ENCODE data around the gene TMEM233. TPM values are rescaled to one million over a fixed set of nuclear protein-coding genes. Genes with fewer than 3 reads are reported as not detected.
A peak's percentile ranks its signal among the peaks of the same experiment; 100 is the strongest.

The TMEM233 gene
- total RNA-seq, 1 donor from 2014 or later: 7.2 TPM

DNA sequence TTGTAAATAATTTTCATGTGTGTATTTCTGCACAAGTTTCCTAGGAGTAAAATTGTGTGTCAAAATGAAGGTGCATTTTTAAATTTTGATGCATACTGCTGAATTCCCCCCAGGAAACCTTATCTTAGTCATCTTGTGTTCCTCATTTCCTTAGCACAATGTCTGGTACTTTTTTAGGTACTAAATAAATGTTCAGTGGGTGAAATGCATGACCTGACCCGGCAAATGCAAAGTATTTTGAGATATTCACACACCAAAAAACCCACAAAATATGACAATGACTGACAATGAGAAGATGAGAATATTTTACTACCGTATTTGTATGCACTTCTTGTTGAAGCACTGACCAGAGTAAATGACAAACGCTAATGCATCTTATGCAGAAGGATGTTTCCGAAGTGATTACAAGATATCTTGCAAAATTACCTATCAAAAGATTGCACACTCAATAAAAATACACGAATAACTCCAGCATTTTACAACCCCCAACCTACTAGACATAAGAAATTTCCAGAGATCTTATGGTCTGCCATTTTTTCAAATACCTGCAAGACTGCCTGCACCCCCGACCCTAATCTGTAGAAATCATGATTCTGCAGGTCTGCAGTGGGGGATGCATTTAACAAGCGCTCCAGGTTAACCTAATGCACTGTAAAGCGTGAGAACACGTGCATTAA is 73.5 kb downstream of the TMEM233 start:
- Mint-ChIP-seq H3K27me3 (ENCODE audit: unreplicated experiment) (peaks cover 2% of the 10 kb centered on the region), H3K4me3 (ENCODE audit: unreplicated experiment) (peak overlapping the region; percentile 88), H3K4me1 (ENCODE audit: unreplicated experiment) (peaks cover 45% of the 10 kb centered on the region), H3K27ac (ENCODE audit: unreplicated experiment) (peak overlapping the region; percentile 17), H3K9me3 (ENCODE audit: unreplicated experiment) (no peaks in the 10 kb centered on the region), H3K36me3 (ENCODE audit: low read depth, unreplicated experiment) (peaks cover 8% of the 10 kb centered on the region)
- TF ChIP-seq, protein P1, sequence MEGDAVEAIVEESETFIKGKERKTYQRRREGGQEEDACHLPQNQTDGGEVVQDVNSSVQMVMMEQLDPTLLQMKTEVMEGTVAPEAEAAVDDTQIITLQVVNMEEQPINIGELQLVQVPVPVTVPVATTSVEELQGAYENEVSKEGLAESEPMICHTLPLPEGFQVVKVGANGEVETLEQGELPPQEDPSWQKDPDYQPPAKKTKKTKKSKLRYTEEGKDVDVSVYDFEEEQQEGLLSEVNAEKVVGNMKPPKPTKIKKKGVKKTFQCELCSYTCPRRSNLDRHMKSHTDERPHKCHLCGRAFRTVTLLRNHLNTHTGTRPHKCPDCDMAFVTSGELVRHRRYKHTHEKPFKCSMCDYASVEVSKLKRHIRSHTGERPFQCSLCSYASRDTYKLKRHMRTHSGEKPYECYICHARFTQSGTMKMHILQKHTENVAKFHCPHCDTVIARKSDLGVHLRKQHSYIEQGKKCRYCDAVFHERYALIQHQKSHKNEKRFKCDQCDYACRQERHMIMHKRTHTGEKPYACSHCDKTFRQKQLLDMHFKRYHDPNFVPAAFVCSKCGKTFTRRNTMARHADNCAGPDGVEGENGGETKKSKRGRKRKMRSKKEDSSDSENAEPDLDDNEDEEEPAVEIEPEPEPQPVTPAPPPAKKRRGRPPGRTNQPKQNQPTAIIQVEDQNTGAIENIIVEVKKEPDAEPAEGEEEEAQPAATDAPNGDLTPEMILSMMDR (IDR thresholded peaks at IDR 0.05; ENCODE audit: unreplicated experiment): no peak
- no peak for DNase-seq (ENCODE audit: low spot score)

DNA sequence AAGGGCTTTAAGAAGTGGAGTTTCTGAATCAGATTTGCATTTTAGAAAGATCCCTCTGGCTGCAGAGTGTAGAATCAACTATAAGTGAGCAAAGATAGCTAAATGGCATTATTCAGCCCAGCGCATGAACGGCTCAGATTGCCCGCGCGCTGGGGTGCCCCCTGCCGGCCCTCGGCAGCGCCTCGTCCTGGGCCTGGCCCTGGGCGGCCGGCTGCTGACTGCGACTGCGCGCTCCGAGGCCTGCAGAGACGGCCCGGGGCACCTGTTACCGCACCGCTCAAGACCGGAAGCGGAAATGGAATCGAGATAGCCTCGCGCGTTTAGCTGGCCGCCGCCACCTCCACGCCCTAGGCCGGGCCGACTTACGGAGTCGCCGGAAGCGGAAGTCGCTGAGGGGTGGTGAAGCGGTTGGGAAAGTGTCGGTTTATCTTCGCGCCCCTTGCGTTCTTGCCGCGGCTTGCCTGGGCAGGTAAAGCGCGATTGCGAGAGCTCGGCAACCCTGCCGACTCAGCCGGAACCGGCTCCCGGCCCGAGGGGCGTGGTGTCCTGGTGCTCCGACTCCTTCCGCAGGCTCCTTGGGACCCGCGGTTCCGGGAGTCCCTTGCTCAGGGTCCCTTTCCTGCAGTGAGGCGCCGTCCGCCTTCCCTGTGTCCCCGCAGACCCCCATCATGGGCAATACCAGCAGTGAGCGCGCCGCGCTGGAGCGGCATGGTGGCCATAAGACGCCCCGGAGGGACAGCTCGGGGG is 74.2 kb downstream of the TMEM233 start, which contains the start of gene PRKAB1:
PRKAB1 (plus strand) TSS at position 557 of the 747 bp plus-strand sequence; CDS start at position 669, 112 bp downstream.
- Mint-ChIP-seq H3K4me3 (ENCODE audit: unreplicated experiment) (peak within 1 kb of the TSS; percentile 94), H3K27me3 (ENCODE audit: unreplicated experiment) (peaks cover 2% of the 10 kb centered on the region), H3K9me3 (ENCODE audit: unreplicated experiment) (no peaks in the 10 kb centered on the region), H3K36me3 (ENCODE audit: low read depth, unreplicated experiment) (peaks cover 11% of the 10 kb centered on the region), H3K4me1 (ENCODE audit: unreplicated experiment) (peaks cover 47% of the 10 kb centered on the region), H3K27ac (ENCODE audit: unreplicated experiment) (peak within 1 kb of the TSS; percentile 85)
- TF ChIP-seq, protein P1 (IDR thresholded peaks at IDR 0.05; ENCODE audit: unreplicated experiment): peak; percentile 80
- peak; percentile 95 for DNase-seq (ENCODE audit: low spot score)

DNA sequence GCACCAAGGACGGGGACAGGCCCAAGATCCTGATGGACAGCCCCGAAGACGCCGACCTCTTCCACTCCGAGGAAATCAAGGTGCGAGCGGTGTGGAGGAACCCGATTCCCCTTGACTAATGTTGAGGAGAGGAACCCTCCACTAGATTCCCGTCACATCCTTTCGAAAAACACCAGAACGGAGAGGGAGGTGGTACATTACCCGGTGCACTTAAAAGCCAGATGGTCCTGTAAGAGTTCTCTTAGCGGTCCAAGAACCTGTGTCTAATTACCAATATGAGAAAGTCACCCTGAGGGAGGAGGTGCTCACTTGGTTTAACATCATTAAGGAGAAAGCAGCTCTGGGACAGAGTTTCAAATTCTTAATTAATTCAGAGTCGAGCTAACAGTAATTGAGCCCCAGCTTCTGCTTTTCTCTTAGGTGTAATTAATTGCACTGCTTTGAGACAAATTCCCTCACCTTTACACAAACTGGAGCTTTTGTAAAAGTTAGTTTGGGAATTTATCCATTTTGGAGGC is 74.8 kb downstream of the TMEM233 start:
- Mint-ChIP-seq H3K36me3 (ENCODE audit: low read depth, unreplicated experiment) (peaks cover 11% of the 10 kb centered on the region), H3K27ac (ENCODE audit: unreplicated experiment) (peak overlapping the region; percentile 85), H3K9me3 (ENCODE audit: unreplicated experiment) (no peaks in the 10 kb centered on the region), H3K27me3 (ENCODE audit: unreplicated experiment) (peaks cover 2% of the 10 kb centered on the region), H3K4me1 (ENCODE audit: unreplicated experiment) (peaks cover 53% of the 10 kb centered on the region), H3K4me3 (ENCODE audit: unreplicated experiment) (peak overlapping the region; percentile 94)
- TF ChIP-seq, protein P1 (IDR thresholded peaks at IDR 0.05; ENCODE audit: unreplicated experiment): no peak
- no peak for DNase-seq (ENCODE audit: low spot score)

DNA sequence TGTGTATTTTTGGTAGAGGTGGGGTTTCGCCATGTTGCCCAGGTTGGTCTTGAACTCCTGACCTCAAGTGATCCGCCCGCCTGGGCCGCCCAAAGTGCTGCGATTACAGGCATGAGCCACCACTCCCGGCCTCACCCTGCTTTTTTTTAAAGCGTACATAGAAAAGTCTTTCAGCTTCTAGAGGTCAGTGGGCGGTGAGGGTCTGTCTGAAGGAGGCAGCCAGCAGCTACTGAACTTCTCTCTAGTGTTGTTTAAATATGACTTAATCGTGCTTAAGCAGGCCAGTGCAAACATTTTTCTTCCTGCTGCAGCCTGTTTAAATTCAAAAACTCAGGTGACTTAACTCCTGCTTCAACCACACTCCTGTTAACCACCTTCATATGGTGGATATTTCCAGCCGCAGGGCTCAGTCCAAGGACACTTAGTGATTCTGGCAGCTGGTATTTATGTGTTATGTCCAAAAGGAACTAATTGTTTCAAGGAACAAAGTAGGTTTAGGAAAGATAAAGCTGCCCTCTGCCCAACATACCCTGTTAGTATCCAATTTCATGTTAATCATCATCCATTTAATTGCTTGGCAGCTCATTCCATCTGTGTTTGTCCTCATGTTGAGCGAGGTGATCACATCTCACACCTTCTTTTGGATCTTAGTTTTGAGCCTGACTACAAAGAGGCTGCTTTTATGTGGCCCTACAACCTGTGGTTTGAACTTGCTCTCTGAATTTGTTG is 76.3 kb downstream of the TMEM233 start:
- TF ChIP-seq, protein P1 (IDR thresholded peaks at IDR 0.05; ENCODE audit: unreplicated experiment): no peak
- peaks cover 15% of the 10 kb centered on the region for H3K36me3 Mint-ChIP-seq (ENCODE audit: low read depth, unreplicated experiment)
- H3K4me3 Mint-ChIP-seq (ENCODE audit: unreplicated experiment): peak overlapping the region; percentile 34
- peaks cover 2% of the 10 kb centered on the region for H3K27me3 Mint-ChIP-seq (ENCODE audit: unreplicated experiment)
- H3K9me3 Mint-ChIP-seq (ENCODE audit: unreplicated experiment): no peaks in the 10 kb centered on the region
- peaks cover 64% of the 10 kb centered on the region for H3K4me1 Mint-ChIP-seq (ENCODE audit: unreplicated experiment)
- no peak overlapping the region for H3K27ac Mint-ChIP-seq (ENCODE audit: unreplicated experiment)
- no peak for DNase-seq (ENCODE audit: low spot score)
